CD14-positive monocyte (primary cell): ENCODE data around the gene LARP1. TPM values are rescaled to one million over a fixed set of nuclear protein-coding genes. Genes with fewer than 3 reads are reported as not detected.
"Not testable (repeated sequence)": the region's sequence is repeated elsewhere in the genome, so short reads cannot be mapped to it uniquely, and the experiment has no call there.

Experiments
- DNase-seq, 3 donors: peaks; one replicate each; pipeline ENCODE4 v3.0.0-alpha.2; 2011 to 2022
- H2AFZ ChIP-seq: 2 replicates; pipeline ENCODE4 v1.6.0; 2012; ENCODE audit warnings: mild to moderate bottlenecking, low read depth, low read length, inconsistent platforms; ENCODE audit not compliant: insufficient read depth, poor library complexity, severe bottlenecking
- H3K27ac ChIP-seq, 2 donors: 1 replicate in 1 of 2; 2 replicates in 1 of 2; pipeline ENCODE4 v1.5.1; 2012 to 2013; ENCODE audit warnings: low read length in 2 of 2, control low read depth in 1 of 2, inconsistent platforms in 1 of 2, low read depth in 1 of 2, mild to moderate bottlenecking in 1 of 2
- H3K27me3 ChIP-seq, 2 donors: one replicate each; pipeline versions ENCODE4 v1.6.0 to v1.6.1; 2011 to 2013; ENCODE audit warnings: low read length in 2 of 2; ENCODE audit not compliant: control insufficient read depth in 2 of 2, insufficient read depth in 2 of 2
- H3K36me3 ChIP-seq, 2 donors: replicated peaks in 1 of 2; 1 replicate in 1 of 2; 2 replicates in 1 of 2; pipeline versions ENCODE4 v1.5.1 to v1.6.1; 2012 to 2013; ENCODE audit warnings: low read length in 2 of 2, control low read depth in 1 of 2, inconsistent platforms in 1 of 2, mild to moderate bottlenecking in 1 of 2; ENCODE audit not compliant: insufficient read depth in 2 of 2, control insufficient read depth in 1 of 2
- H3K4me1 ChIP-seq, 2 donors: 1 replicate in 1 of 2; 2 replicates in 1 of 2; pipeline versions ENCODE4 v1.5.1 to v1.6.1; 2012 to 2013; ENCODE audit warnings: low read length in 2 of 2, control low read depth in 1 of 2, inconsistent platforms in 1 of 2, mild to moderate bottlenecking in 1 of 2, moderate library complexity in 1 of 2; ENCODE audit not compliant: insufficient read depth in 2 of 2, control insufficient read depth in 1 of 2
- H3K4me2 ChIP-seq: replicated peaks from 2 replicates; pipeline ENCODE3; 2012; ENCODE audit warnings: low read length, moderate library complexity, mild to moderate bottlenecking; ENCODE audit not compliant: poor library complexity, severe bottlenecking; ENCODE audit errors: extremely low read depth
- H3K4me3 ChIP-seq, 3 experiments: fragments of 200-600 bp in 1 of 3; sonication (generic) in 1 of 3; replicated peaks in 1 of 3; 1 replicate in 2 of 3; 2 replicates in 1 of 3; pipeline ENCODE4 v1.5.1; 2011 to 2013; ENCODE audit warnings: low read length in 3 of 3, mild to moderate bottlenecking in 3 of 3, control low read depth in 2 of 3, low read depth in 2 of 3, inconsistent platforms in 1 of 3, moderate library complexity in 1 of 3
- H3K79me2 ChIP-seq: 2 replicates; pipeline ENCODE4 v1.6.0; 2012; ENCODE audit warnings: mild to moderate bottlenecking, control low read depth, inconsistent platforms, low read length, moderate library complexity; ENCODE audit not compliant: insufficient read depth
- H3K9ac ChIP-seq: 2 replicates; pipeline ENCODE4 v1.6.0; 2017; ENCODE audit warnings: low read length, mild to moderate bottlenecking; ENCODE audit not compliant: insufficient read depth, poor library complexity, severe bottlenecking
- H3K9me3 ChIP-seq, 2 donors: replicated peaks in 1 of 2; 1 replicate in 1 of 2; 2 replicates in 1 of 2; pipeline versions ENCODE4 v1.5.1 to v1.6.1; 2012 to 2013; ENCODE audit warnings: low read length in 2 of 2, control low read depth in 1 of 2; ENCODE audit not compliant: control insufficient read depth in 1 of 2, insufficient read depth in 1 of 2
- H4K20me1 ChIP-seq: 2 replicates; pipeline ENCODE4 v1.6.0; 2012; ENCODE audit warnings: mild to moderate bottlenecking, low read length, control low read depth, moderate library complexity; ENCODE audit not compliant: insufficient read depth
- H3K27ac Mint-ChIP-seq, 7 donors: one replicate each; pipeline ENCODE4 v1.8.0; 2020; ENCODE audit warnings: mild to moderate bottlenecking in 7 of 7, mixed read lengths in 7 of 7, moderate library complexity in 6 of 7, inconsistent platforms in 2 of 7
- H3K27me3 Mint-ChIP-seq, 3 donors: one replicate each; pipeline ENCODE4 v1.8.0; 2021 to 2022; ENCODE audit warnings: low read depth in 3 of 3, mild to moderate bottlenecking in 3 of 3, mixed read lengths in 3 of 3, moderate library complexity in 3 of 3, inconsistent platforms in 1 of 3
- H3K36me3 Mint-ChIP-seq, 2 donors: one replicate each; pipeline ENCODE4 v1.8.0; 2020; ENCODE audit warnings: mixed read lengths in 2 of 2, inconsistent platforms in 1 of 2, mild to moderate bottlenecking in 1 of 2
- H3K4me1 Mint-ChIP-seq: one replicate; pipeline ENCODE4 v1.8.0; 2020; ENCODE audit warnings: mild to moderate bottlenecking, mixed read lengths
- H3K4me3 Mint-ChIP-seq, 2 donors: one replicate each; pipeline ENCODE4 v1.8.0; 2020; ENCODE audit warnings: mild to moderate bottlenecking in 2 of 2, mixed read lengths in 2 of 2, moderate library complexity in 1 of 2
- H3K9me3 Mint-ChIP-seq, 7 donors: one replicate each; pipeline ENCODE4 v1.8.0; 2020 to 2022; ENCODE audit warnings: mixed read lengths in 7 of 7, mild to moderate bottlenecking in 6 of 7, moderate library complexity in 6 of 7, inconsistent platforms in 2 of 7
- CTCF ChIP-seq: fragments of 200-600 bp; IDR thresholded peaks from one replicate; pipeline ENCODE4 v1.8.0; 2022; ENCODE audit warnings: antibody characterized with exemption, mild to moderate bottlenecking
- WGBS: methylation state at CpG from one replicate; pipeline ENCODE4 v1.1.5; 2013; ENCODE audit warnings: missing lambda C conversion rate; ENCODE audit not compliant: insufficient coverage; 5-methylcytosine and 5-hydroxymethylcytosine counted together
- intact Hi-C, 2 donors: fragments of 100-400 bp; cut with micrococcal nuclease; formaldehyde crosslinking; loops; one replicate each; pipeline versions ENCODE4 v1.15.0 to v1.15.1; 2023
- polyA plus RNA-seq, 3 donors: library from polyadenylated mRNA; depleted of rRNA in 1 of 3; unstranded in 2 of 3; stranded (reverse) in 1 of 3; fragments of 300-500 nt in 2 of 3; fragments of >200 nt in 1 of 3; fragmentation: Illumina TruSeq in 2 of 3; gene quantifications; 1 replicate in 2 of 3; 2 replicates in 1 of 3; pipeline ENCODE4 v1.2.3, GENCODE V29; 2012 to 2021

Gene LARP1
- polyA plus RNA-seq, 3 donors = 4.7 to 55.0 (median 5.8) TPM

DNA sequence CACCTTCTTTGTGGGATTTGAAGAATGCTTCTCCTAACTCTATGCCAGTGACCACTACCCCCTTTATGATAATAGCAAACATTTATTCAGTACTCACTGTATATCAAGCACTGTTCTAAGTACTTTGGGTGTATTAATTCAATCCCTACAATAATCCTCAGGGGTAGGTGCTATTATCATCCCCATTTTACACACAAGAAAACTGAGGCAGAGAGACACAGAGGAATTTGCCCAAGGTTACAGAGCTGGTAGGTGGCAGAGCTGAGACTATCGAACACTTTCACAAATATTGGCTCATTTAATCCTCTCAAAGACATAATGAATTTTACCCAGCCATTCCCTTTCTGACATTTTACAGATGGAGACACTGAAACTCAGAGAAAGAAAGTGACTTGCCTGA is 9.8 kb upstream of the LARP1 start:
- no peak overlapping the region for H3K9ac ChIP-seq
- no peak for DNase-seq
- H3K27ac ChIP-seq = no peak overlapping the region
- Mint-ChIP-seq H3K27ac (no peak overlapping the region), H3K4me1 (no peaks in the 10 kb centered on the region), H3K9me3 (no peaks in the 10 kb centered on the region), H3K36me3 (no peaks in the 10 kb centered on the region), H3K4me3 (no peak overlapping the region), H3K27me3 (no peaks in the 10 kb centered on the region)
- no peak overlapping the region for H3K4me2 ChIP-seq
- H4K20me1 ChIP-seq = no peaks in the 10 kb centered on the region
- no peaks in the 10 kb centered on the region for H3K27me3 ChIP-seq
- no CpG with 5 or more reads among the region's 1 CpG for WGBS
- H3K4me3 ChIP-seq = no peak overlapping the region
- no peaks in the 10 kb centered on the region for H3K36me3 ChIP-seq
- TF ChIP-seq CTCF = no peak
- H3K9me3 ChIP-seq = no peaks in the 10 kb centered on the region
- no peaks in the 10 kb centered on the region for H3K79me2 ChIP-seq
- no peak overlapping the region for H2AFZ ChIP-seq
- H3K4me1 ChIP-seq = no peaks in the 10 kb centered on the region
- intact Hi-C loops = no loop called here

DNA sequence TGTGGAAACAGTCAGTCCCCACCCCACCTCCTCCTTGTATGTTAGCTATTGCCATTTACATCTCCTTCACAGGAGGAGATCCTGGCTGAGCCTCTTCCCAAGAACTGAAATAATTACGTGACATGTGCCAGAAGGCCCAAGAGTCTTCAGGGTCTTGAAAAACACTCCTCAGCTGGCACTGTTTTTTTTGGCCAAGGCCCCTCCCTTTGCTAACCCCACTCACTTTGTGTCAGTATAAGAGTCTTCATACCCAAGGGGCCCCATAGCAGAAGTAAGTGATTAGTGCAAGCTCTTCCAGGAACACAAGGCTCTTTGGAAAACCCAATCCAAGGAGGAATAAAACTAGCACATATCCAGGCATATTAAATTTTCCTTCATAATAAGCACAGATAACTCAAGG is 5.7 kb upstream of the LARP1 start:
- H3K4me3 ChIP-seq = no peak overlapping the region
- H3K36me3 ChIP-seq = no peaks in the 10 kb centered on the region
- H3K4me3 Mint-ChIP-seq = no peak overlapping the region
- H3K9ac ChIP-seq = no peak overlapping the region
- H3K27ac ChIP-seq = no peak overlapping the region
- H3K27me3 Mint-ChIP-seq = no peaks in the 10 kb centered on the region
- TF ChIP-seq CTCF = no peak
- peaks cover 9 to 10% of the 10 kb centered on the region in 2 donors for H3K4me1 ChIP-seq
- no peaks in the 10 kb centered on the region for H4K20me1 ChIP-seq
- H3K4me2 ChIP-seq = no peak overlapping the region
- H3K27ac Mint-ChIP-seq = no peak overlapping the region
- H3K79me2 ChIP-seq = peaks cover 14% of the 10 kb centered on the region
- no peak overlapping the region for H2AFZ ChIP-seq
- intact Hi-C loops = no loop called here
- H3K27me3 ChIP-seq = no peaks in the 10 kb centered on the region
- WGBS = no CpG with 5 or more reads among the region's 1 CpG
- H3K9me3 ChIP-seq = no peaks in the 10 kb centered on the region
- DNase-seq = no peak
- H3K4me1 Mint-ChIP-seq = peaks cover 16% of the 10 kb centered on the region
- H3K9me3 Mint-ChIP-seq = no peaks in the 10 kb centered on the region
- H3K36me3 Mint-ChIP-seq = no peaks in the 10 kb centered on the region

DNA sequence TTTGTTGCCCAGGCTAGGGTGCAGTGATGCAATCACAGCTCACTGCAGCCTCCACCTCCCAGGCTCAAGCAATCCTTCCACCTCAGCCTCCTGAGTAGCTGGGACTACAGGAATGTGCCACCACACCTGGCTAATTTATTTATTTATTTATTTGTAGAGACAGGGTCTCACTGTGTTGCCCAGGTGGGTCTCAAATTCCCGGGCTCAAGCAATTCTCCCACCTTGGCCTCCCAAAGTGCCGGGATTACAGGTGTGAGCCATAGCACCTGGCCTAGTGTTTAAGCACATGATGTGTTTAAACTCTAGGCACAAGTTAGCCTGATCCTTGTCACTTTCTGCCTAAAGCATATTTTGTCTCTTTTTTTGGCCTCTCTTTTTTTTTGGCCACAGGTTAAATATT is 4.5 kb upstream of the LARP1 start:
- H3K36me3 ChIP-seq, H3K27ac Mint-ChIP-seq, H3K9me3 Mint-ChIP-seq, H3K9ac ChIP-seq, H2AFZ ChIP-seq, H4K20me1 ChIP-seq, H3K4me3 ChIP-seq, H3K27me3 ChIP-seq, H3K4me2 ChIP-seq, DNase-seq, H3K27ac ChIP-seq, H3K9me3 ChIP-seq, H3K36me3 Mint-ChIP-seq, H3K27me3 Mint-ChIP-seq, H3K4me3 Mint-ChIP-seq: not testable (repeated sequence)
- peaks cover 22% of the 10 kb centered on the region for H3K79me2 ChIP-seq
- 100% methylated on average over 2 of the region's 2 CpGs for WGBS
- intact Hi-C loops = loop anchor here in 1 of 2 donors (5.0 kb wide), 1 partner anchor 33 kb away; no protein-coding TSS in a partner anchor
- H3K4me1 ChIP-seq = peaks cover 10 to 12% of the 10 kb centered on the region in 2 donors
- peaks cover 16% of the 10 kb centered on the region for H3K4me1 Mint-ChIP-seq
